LNCAP (cell line): ENCODE results near the gene COPS8.
A peak's percentile ranks its signal among the peaks of the same experiment; 100 is the strongest.

Experiments
- CTCF ChIP-seq: fragments of 450-650 bp; IDR thresholded peaks from 2 replicates; pipeline ENCODE4 v1.5.1; 2017; ENCODE audit warnings: mild to moderate bottlenecking

The COPS8 gene

GRCh38 chr2:237130562-237131421 is 45.1 kb downstream of the COPS8 start:
- no peak for TF ChIP-seq CTCF

- TF ChIP-seq CTCF = no peak
Observed at GRCh38 chr2:237131749-237132533, 46.3 kb downstream of the COPS8 start.

GRCh38 chr2:237132799-237133198 is 47.1 kb downstream of the COPS8 start:
- peak; percentile 66 for TF ChIP-seq CTCF

GRCh38 chr2:237134321-237135230 is 48.9 kb downstream of the COPS8 start:
- TF ChIP-seq CTCF = no peak

- TF ChIP-seq CTCF = no peak
Observed at GRCh38 chr2:237136824-237137223, 51.1 kb downstream of the COPS8 start.

- no peak for TF ChIP-seq CTCF
Observed at GRCh38 chr2:237137626-237138323, 52.1 kb downstream of the COPS8 start.
